ENCODE data around the gene PDLIM7. TPM values are rescaled to one million over a fixed set of nuclear protein-coding genes. Genes with fewer than 3 reads are reported as not detected.

PDLIM7 gene
- total and polyA plus RNA-seq, 7 donors = 7.2 to 923 (median 274) TPM

DNA sequence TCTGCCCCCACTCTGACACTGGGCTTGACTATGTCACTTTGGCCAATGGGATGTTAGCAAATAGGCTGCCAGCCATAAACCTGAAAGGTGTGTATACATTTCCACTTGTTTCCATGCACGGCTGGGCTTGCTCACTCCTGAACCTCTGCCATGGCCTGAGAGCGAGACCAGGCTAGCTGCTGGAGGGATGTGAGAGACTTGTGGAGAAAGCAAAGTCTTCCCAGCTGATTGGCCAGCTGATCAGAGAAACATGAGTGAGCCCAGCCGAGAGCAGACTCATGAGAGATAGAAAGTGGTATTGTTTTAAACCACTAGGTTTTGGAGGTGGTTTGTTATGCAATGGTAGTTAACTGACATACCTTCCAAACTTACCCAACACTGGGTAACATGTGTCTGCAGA, 43.0 kb upstream of the PDLIM7 start:
- Histone ChIP-seq H3K4me1 (peaks cover 0 to 92% (median 78%) of the 10 kb centered on the region in 4 donors), H3K27me3 (no peaks in the 10 kb centered on the region), H3K36me3 (peaks cover 0 to 29% (median 11%) of the 10 kb centered on the region in 4 donors), H3K27ac (peak overlapping the region in 2 of 4 donors; percentile 76 to 83), H3K4me3 (no peak overlapping the region), H3K9me3 (no peaks in the 10 kb centered on the region)
- intact Hi-C loops (cut with DNase I) = no loop called here
- no peak for DNase-seq
- TF ChIP-seq POLR2AphosphoS5 (IDR thresholded peaks at IDR 0.05) (no peak), EP300 (IDR thresholded peaks at IDR 0.05) (no peak), POLR2A (IDR thresholded peaks at IDR 0.05) (no peak)
- TF ChIP-seq, protein P1, sequence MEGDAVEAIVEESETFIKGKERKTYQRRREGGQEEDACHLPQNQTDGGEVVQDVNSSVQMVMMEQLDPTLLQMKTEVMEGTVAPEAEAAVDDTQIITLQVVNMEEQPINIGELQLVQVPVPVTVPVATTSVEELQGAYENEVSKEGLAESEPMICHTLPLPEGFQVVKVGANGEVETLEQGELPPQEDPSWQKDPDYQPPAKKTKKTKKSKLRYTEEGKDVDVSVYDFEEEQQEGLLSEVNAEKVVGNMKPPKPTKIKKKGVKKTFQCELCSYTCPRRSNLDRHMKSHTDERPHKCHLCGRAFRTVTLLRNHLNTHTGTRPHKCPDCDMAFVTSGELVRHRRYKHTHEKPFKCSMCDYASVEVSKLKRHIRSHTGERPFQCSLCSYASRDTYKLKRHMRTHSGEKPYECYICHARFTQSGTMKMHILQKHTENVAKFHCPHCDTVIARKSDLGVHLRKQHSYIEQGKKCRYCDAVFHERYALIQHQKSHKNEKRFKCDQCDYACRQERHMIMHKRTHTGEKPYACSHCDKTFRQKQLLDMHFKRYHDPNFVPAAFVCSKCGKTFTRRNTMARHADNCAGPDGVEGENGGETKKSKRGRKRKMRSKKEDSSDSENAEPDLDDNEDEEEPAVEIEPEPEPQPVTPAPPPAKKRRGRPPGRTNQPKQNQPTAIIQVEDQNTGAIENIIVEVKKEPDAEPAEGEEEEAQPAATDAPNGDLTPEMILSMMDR (IDR thresholded peaks at IDR 0.05) = no peak
- 65 to 81% methylated on average over 3 of the region's 3 CpGs for WGBS, 2 donors

DNA sequence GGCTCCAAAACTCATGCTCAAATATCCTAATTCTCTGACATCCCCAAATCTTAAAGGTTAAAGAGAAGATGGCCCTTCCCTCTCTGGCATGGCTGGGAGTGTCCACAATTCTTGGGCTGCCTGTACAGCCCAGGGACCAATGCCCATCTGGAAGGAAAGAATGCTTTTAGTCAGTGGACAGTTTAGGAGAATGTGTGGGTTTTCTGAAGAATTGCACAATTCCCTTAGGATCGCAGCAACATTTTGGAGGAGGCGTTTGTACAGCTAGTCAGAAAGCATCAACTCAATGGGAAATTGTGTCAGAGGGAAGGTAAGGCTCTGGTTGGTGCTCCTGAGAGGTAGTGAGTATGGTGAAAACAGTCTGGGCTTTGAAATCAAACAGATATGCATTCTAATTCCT, 42.0 kb upstream of the PDLIM7 start:
- H3K36me3 ChIP-seq = peaks cover 0 to 39% (median 11%) of the 10 kb centered on the region in 4 donors
- WGBS, 2 donors = 87 to 97% methylated on average over 2 of the region's 2 CpGs
- no peaks in the 10 kb centered on the region for H3K27me3 ChIP-seq
- intact Hi-C loops (cut with DNase I) = no loop called here
- no peaks in the 10 kb centered on the region for H3K9me3 ChIP-seq
- peaks cover 0 to 91% (median 75%) of the 10 kb centered on the region in 4 donors for H3K4me1 ChIP-seq
- peak overlapping the region; percentile 72 to 83 (median 76) for H3K27ac ChIP-seq
- no peak for DNase-seq
- TF ChIP-seq POLR2A (IDR thresholded peaks at IDR 0.05) = no peak
- TF ChIP-seq EP300 (IDR thresholded peaks at IDR 0.05) = no peak
- TF ChIP-seq POLR2AphosphoS5 (IDR thresholded peaks at IDR 0.05) = no peak
- TF ChIP-seq, protein P1 (IDR thresholded peaks at IDR 0.05) = no peak
- no peak overlapping the region for H3K4me3 ChIP-seq

DNA sequence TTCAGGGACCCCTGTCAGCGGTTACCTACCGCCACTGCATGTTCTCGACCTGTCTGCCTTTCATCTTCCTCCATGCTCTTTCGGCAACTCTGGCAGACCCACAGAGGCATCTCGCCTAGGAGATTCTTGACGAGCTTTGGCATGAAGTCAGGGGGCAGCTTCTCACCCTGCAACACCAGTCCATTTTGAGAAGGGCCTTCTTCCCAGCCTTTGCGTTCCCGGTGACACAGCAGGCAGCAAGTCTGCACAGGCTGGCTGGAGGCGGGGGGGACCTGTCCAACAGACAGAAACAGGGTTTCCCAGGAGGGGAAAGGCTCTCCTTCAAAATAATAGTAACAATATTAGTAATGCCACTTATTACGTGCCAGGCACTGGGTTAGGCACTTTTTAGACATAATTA, 41.5 kb upstream of the PDLIM7 start:
- Histone ChIP-seq H3K36me3 (peaks cover 0 to 41% (median 12%) of the 10 kb centered on the region in 4 donors), H3K4me1 (peaks cover 0 to 87% (median 71%) of the 10 kb centered on the region in 4 donors), H3K27ac (peak overlapping the region; percentile 72 to 83 (median 76)), H3K4me3 (no peak overlapping the region), H3K27me3 (no peaks in the 10 kb centered on the region), H3K9me3 (no peaks in the 10 kb centered on the region)
- TF ChIP-seq, protein P1 (IDR thresholded peaks at IDR 0.05) = no peak
- TF ChIP-seq POLR2AphosphoS5 (IDR thresholded peaks at IDR 0.05) (no peak), POLR2A (IDR thresholded peaks at IDR 0.05) (no peak), EP300 (IDR thresholded peaks at IDR 0.05) (no peak)
- 94 to 95% methylated on average over 10 of the region's 10 CpGs for WGBS, 2 donors
- DNase-seq = no peak
- intact Hi-C loops (cut with DNase I) = no loop called here

DNA sequence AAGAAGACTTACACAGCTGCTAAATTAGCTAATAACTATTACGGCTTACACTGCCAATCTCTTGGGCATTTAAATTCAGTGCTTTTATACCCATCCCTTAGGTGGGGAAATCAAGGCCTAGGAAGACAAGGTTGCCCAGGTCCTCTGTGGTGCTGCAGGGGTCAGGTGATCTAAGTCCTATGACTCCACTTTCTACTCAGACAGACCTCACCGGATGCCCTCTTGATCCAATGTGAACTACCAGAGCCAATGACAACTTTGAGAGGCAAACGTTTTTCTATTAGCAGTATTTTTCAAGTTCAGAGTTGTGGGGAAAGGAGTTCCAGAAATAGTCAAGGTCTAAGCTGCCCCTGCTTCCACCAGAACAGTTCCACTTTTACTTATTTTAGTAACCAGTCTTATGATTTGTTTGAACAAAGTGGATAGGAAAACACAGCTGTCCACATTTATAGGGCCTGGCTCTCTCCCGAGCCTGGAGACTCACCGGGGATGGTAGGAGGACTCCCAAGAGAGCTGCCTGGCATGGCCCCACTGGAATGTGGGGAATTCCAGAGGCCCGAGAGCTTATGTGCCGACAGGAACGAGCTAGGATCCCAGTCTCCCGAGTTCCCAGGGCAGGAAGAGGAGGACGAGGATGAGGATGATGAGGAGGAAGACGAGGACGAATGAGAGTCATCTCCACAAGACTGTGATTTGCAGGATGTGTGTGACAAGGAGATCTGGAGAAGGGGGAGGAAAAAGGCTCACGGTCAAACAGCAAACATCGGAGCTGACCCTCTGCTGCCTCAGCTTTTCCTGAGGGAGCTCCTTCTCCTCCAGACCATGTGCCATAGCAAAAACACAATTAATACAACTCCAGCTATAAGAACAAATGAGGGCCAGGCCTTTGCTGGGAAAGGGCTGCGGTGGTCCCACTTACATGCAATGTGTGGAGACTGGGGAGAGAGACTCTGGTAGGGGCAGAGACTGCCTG, 40.3 kb upstream of the PDLIM7 start:
- Histone ChIP-seq H3K4me1 (peaks cover 0 to 75% (median 61%) of the 10 kb centered on the region in 4 donors), H3K4me3 (no peak overlapping the region), H3K27ac (peak overlapping the region; percentile 72 to 83 (median 76)), H3K9me3 (no peaks in the 10 kb centered on the region), H3K36me3 (peaks cover 0 to 51% (median 13%) of the 10 kb centered on the region in 4 donors), H3K27me3 (no peaks in the 10 kb centered on the region)
- peak in 3 of 4 donors; percentile 38 to 44 (median 39) for TF ChIP-seq POLR2AphosphoS5 (IDR thresholded peaks at IDR 0.05)
- TF ChIP-seq POLR2A (IDR thresholded peaks at IDR 0.05) = no peak
- no peak for TF ChIP-seq EP300 (IDR thresholded peaks at IDR 0.05)
- peak; percentile 85 for DNase-seq
- intact Hi-C loops (cut with DNase I) = no loop called here
- 27 to 56% methylated on average over 15 of the region's 15 CpGs for WGBS, 2 donors

DNA sequence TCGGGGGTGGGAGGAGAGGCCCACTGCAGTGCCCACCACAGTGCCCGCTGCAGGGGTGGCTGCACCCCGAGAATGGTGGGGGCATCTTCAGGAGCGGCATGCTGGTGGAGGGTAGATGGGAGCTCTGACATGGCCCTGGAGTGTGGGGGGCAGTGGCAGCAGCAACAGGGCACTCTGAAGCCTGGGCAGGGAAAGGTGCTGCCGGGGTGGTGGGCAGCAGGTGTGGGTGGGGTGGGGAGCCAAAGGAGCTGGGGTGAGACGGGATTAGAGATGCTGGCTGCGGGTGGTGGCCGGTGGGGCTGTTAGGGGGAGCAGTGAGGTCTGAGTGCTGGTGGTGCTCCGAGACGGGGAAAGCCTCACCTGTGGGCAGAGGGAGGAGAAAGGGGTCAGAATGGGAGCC, 39.0 kb upstream of the PDLIM7 start:
- Histone ChIP-seq H3K27ac (peak overlapping the region; percentile 72 to 83 (median 76)), H3K4me3 (no peak overlapping the region), H3K4me1 (peaks cover 0 to 71% (median 57%) of the 10 kb centered on the region in 4 donors), H3K36me3 (peaks cover 6 to 64% (median 21%) of the 10 kb centered on the region in 4 donors), H3K27me3 (no peaks in the 10 kb centered on the region), H3K9me3 (no peaks in the 10 kb centered on the region)
- 94 to 95% methylated on average over 10 of the region's 10 CpGs for WGBS, 2 donors
- DNase-seq = no peak
- no peak for TF ChIP-seq POLR2AphosphoS5 (IDR thresholded peaks at IDR 0.05)
- no peak for TF ChIP-seq POLR2A (IDR thresholded peaks at IDR 0.05)
- no peak for TF ChIP-seq EP300 (IDR thresholded peaks at IDR 0.05)
- TF ChIP-seq, protein P1 (IDR thresholded peaks at IDR 0.05) = no peak
- intact Hi-C loops (cut with DNase I) = no loop called here
